GM12865 (cell line): ENCODE data around the gene PSMD1.

Experiments used
- DNase-seq: peaks from one replicate; pipeline ENCODE4 v3.0.0; 2010; ENCODE audit warnings: low read depth
- H3K4me3 ChIP-seq: 2 replicates; pipeline ENCODE4 v1.5.1; 2011; ENCODE audit warnings: mild to moderate bottlenecking, low read depth, low read length, control low read depth
- TF ChIP-seq, protein P1 (sequence below): IDR thresholded peaks from 2 replicates; pipeline ENCODE4 v1.5.1; 2011; ENCODE audit warnings: low read length, control low read depth, low read depth, inconsistent platforms; ENCODE audit not compliant: insufficient read depth; ENCODE audit errors: missing control alignments

PSMD1 gene

DNA sequence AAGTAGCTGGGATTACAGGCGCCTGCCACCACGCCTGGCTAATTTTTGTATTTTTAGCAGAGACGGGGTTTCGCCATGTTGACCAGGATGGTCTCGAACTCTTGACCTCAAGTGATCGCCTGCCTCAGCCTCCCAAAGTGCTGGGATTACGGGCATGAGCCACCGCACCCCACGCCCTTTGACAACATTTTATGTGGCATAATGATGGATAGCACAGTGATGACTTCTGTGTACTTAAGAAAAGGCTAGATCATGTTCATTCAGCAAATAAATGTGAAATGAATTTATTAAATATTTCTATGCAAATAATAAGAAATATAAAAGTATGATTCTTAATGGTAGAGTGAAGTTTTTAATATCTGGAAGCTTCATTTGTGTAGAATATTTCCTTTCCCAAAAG is 70.8 kb downstream of the PSMD1 start:
- no peak overlapping the region for H3K4me3 ChIP-seq
- DNase-seq, result no peak
- TF ChIP-seq, protein P1, sequence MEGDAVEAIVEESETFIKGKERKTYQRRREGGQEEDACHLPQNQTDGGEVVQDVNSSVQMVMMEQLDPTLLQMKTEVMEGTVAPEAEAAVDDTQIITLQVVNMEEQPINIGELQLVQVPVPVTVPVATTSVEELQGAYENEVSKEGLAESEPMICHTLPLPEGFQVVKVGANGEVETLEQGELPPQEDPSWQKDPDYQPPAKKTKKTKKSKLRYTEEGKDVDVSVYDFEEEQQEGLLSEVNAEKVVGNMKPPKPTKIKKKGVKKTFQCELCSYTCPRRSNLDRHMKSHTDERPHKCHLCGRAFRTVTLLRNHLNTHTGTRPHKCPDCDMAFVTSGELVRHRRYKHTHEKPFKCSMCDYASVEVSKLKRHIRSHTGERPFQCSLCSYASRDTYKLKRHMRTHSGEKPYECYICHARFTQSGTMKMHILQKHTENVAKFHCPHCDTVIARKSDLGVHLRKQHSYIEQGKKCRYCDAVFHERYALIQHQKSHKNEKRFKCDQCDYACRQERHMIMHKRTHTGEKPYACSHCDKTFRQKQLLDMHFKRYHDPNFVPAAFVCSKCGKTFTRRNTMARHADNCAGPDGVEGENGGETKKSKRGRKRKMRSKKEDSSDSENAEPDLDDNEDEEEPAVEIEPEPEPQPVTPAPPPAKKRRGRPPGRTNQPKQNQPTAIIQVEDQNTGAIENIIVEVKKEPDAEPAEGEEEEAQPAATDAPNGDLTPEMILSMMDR, result no peak

DNA sequence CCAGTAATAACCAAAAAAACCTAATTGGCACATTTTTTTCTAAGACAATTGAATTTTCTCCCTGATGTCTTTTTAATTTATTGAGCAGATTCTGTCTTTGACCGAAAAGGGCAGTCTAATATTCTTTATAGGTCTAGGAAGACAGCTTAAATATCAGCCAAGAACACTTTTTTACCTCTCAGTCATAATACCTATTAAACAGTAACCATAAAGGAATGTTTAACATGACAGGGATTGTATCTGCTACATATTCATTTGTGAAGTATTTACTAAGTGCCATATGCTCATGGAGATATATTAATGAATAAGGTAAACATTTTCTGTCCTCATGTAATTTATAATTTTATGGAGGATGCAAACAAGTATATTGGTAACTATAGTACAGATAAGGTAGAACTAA is 71.3 kb downstream of the PSMD1 start:
- TF ChIP-seq, protein P1, result no peak
- no peak for DNase-seq
- no peak overlapping the region for H3K4me3 ChIP-seq

DNA sequence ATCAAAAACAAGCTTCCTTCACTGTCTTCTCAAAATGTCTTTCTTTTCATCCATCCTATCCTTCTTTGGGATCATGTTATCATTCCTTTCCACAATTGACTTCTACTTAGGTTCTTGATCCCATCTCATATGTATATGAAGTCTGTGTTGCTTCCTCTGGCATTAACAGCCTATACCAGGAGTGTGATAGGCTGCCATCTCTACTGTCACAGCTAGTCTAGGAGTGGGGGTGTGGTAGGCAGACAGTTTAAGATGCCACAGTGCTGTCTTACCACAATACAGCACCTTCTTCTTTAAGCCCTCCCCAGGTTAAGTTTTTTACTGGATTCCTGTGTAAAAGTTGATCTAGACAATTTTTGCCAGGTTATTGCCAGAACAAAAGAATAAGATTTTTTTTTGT is 71.9 kb downstream of the PSMD1 start:
- DNase-seq, result no peak
- TF ChIP-seq, protein P1, result no peak
- H3K4me3 ChIP-seq, result no peak overlapping the region

DNA sequence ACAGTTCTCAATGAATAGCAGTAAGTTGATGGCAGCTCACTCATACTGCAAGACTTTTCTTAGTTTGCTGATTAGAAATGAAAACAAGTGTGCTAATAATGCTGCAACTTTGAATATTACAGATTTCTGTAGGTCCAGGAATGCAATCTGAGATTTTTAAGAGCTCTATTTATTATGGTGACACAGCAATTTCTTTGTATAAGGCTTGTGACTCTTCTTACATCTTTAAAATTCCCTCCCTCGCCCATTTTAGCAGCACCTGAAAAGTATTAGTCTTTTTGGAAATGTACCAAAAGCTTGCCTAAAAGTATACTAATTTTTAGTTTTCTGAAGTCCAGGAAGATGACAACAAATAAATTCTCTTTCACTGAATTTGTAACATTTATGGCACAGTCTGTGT is 72.5 kb downstream of the PSMD1 start:
- TF ChIP-seq, protein P1, result no peak
- DNase-seq, result no peak
- H3K4me3 ChIP-seq, result no peak overlapping the region

DNA sequence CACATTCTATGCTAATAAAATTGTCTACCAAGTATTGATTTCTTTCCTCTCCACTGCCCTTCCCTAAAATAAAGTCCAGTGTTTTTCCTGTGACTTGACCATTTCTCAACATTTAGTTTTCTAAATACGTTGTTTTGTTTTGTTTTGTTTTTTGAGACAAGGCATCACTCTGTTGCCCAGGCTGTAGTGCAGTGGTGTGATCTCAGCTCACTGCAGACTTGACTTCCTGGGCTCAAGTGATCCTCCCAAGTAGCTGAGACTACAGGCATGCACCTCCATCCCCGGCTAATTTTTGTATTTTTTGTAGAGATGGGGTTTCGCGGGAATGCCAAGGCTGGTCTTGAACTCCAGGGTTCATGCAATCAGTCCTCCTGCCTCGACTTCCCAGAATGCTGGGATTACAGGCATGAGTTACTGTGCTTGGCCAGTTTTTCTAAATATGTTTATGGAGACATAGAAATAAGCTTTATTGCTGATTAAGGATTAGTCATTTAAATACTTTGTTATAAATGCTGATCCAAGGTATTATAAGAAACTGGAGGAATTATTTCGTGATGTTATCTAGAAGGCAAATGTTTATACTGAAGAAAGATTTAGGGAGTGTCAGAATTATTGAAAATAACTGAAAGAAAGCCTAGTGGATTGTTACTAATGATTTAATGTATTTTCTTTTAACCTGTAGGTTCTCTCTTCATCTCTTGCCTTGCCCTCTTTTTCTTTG is 73.8 kb downstream of the PSMD1 start:
- TF ChIP-seq, protein P1, result no peak
- no peak overlapping the region for H3K4me3 ChIP-seq
- DNase-seq, result no peak

DNA sequence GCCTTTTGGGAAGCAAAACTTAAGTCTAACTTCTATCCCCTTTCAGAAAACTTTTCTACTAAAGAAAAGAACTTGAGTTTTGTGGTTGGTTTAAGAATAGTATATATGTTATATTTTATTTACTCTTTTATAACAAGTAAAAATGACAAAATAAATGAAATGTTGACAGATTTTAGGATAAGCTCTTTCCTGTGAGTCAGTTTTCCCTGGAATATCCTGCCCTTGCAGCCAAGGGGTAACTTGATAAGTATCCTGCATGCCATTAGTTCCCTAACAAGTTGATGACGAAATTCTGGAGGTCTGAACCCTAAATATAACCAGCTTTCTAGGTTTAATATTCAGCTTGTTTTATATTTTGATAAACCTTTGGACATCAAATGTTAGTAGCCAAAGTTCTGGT is 75.5 kb downstream of the PSMD1 start:
- DNase-seq, result no peak
- TF ChIP-seq, protein P1, result no peak
- no peak overlapping the region for H3K4me3 ChIP-seq
